HG03108 (cell line): Measurements from ENCODE around the gene FDCSP.
"Not testable (repeated sequence)": the region's sequence is repeated elsewhere in the genome, so short reads cannot be mapped to it uniquely, and the experiment has no call there.

Experiments used
- ATAC-seq: cut with Tn5 transposase; IDR thresholded peaks from one replicate; pipeline ENCODE4 v1.9.1; 2021; ENCODE audit warnings: moderate library complexity; ENCODE audit not compliant: unreplicated experiment

FDCSP gene

GRCh38 chr4:70239131-70239883 lies 13.4 kb downstream of the FDCSP start:
- ATAC-seq = no peak

GRCh38 chr4:70239884-70240591 lies 14.1 kb downstream of the FDCSP start:
- no peak for ATAC-seq

DNA sequence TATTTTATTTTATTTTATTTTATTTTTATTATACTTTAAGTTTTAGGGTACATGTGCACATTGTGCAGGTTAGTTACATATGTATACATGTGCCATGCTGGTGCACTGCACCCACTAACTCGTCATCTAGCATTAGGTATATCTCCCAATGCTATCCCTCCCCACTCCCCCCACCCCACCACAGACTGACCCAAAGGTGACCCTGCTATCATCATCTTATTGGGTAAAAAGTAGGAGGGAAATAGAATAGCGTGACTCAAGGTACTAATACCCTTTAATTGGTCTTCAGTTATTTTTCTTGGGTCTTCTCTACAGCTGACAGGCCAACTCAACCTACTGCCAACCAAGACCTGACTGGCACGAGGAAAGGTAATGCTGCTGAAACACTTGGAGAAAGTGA lies 16.4 kb downstream of the FDCSP start, which contains the start of gene CSN3:
Gene CSN3 (plus strand): TSS at position 301 of the 400 bp plus-strand sequence. CDS start 2,223 bp downstream, outside the sequence.
- not testable (repeated sequence) for ATAC-seq

GRCh38 chr4:70243091-70243490 lies 17.2 kb downstream of the FDCSP start:
- no peak for ATAC-seq

- no peak for ATAC-seq
Measured at GRCh38 chr4:70251250-70251944, 25.5 kb downstream of the FDCSP start.

DNA sequence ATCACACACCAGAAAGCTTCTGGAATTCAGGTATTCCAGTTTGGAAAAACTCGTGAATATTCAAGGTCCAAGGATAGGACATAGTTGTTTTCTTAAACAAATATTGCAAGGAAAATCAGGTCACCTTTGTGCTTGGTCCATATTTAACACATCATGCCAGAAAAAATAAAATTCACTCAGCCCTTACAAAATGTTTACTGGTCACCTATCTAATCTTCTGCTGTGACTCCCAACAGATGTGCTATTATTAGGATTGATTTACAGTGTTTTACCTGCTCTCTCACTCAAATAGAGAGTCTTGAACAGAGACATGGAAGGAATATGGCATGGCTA lies 26.0 kb downstream of the FDCSP start:
- no peak for ATAC-seq

- no peak for ATAC-seq
Measured at GRCh38 chr4:70269674-70270073, 43.8 kb downstream of the FDCSP start.

DNA sequence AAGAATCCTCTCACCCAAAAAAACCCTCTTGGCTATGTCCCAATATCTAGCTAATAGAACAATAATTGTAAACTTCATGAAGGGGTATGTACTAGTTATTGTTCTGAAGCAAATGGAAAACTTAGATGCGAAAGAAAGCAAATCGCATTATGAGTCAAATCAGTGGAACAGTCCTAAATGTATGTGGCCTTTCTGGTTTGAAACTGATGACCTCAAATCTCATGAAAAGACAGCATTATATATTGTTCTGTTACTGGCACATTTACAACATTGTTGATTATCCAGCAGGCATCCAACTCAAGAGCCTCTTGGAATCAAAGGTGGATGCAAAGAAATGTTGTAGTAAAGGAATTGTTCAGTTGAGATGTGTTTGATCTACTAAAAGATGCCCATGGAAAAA lies 51.2 kb downstream of the FDCSP start:
- ATAC-seq = no peak

- ATAC-seq = no peak
Measured at GRCh38 chr4:70280567-70280966, 54.6 kb downstream of the FDCSP start.
